ENCODE measurements around the gene SRSF7. TPM values are rescaled to one million over a fixed set of nuclear protein-coding genes. Genes with fewer than 3 reads are reported as not detected.
"Not testable (repeated sequence)": the region's sequence is repeated elsewhere in the genome, so short reads cannot be mapped to it uniquely, and the experiment has no call there.

The SRSF7 gene
- 145 and 170 TPM in 2 replicates for total RNA-seq

- DNase-seq, result peak; percentile 99
Observed at GRCh38 chr2:38750891-38751595, at the start of gene SRSF7. TSS of gene SRSF7 (minus strand) at chr2:38751361. CDS start at chr2:38751256, 105 bp downstream.

GRCh38 chr2:38797953-38798352, 46.8 kb upstream of the SRSF7 start:
- DNase-seq, result no peak

GRCh38 chr2:38797250-38797676, 46.1 kb upstream of the SRSF7 start:
- DNase-seq, result peak; percentile 25

- not testable (repeated sequence) for DNase-seq
Observed at GRCh38 chr2:38795016-38795415, 43.9 kb upstream of the SRSF7 start.

GRCh38 chr2:38794235-38794946, 43.2 kb upstream of the SRSF7 start:
- DNase-seq, result no peak

GRCh38 chr2:38793511-38793910, 42.4 kb upstream of the SRSF7 start:
- DNase-seq, result no peak

- no peak for DNase-seq
Observed at GRCh38 chr2:38792751-38793150, 41.6 kb upstream of the SRSF7 start.

GRCh38 chr2:38792321-38792720, 41.2 kb upstream of the SRSF7 start:
- not testable (repeated sequence) for DNase-seq

GRCh38 chr2:38791744-38792143, 40.6 kb upstream of the SRSF7 start:
- DNase-seq, result no peak

GRCh38 chr2:38789691-38790090, 38.5 kb upstream of the SRSF7 start:
- DNase-seq, result no peak

- no peak for DNase-seq
Observed at GRCh38 chr2:38788306-38788705, 37.1 kb upstream of the SRSF7 start.

- no peak for DNase-seq
Observed at GRCh38 chr2:38783586-38783985, 32.4 kb upstream of the SRSF7 start.

- DNase-seq, result no peak
Observed at GRCh38 chr2:38778687-38779082, 27.5 kb upstream of the SRSF7 start.

GRCh38 chr2:38776531-38776930, 25.4 kb upstream of the SRSF7 start:
- no peak for DNase-seq

- DNase-seq, result no peak
Observed at GRCh38 chr2:38775921-38776225, 24.7 kb upstream of the SRSF7 start.

- DNase-seq, result no peak
Observed at GRCh38 chr2:38775097-38775920, 24.1 kb upstream of the SRSF7 start.

- DNase-seq, result peak; percentile 15
Observed at GRCh38 chr2:38771632-38772031, 20.5 kb upstream of the SRSF7 start.

GRCh38 chr2:38765551-38765950, 14.4 kb upstream of the SRSF7 start:
- no peak for DNase-seq

- DNase-seq, result no peak
Observed at GRCh38 chr2:38765149-38765548, 14.0 kb upstream of the SRSF7 start.

GRCh38 chr2:38763728-38764127, 12.6 kb upstream of the SRSF7 start:
- DNase-seq, result no peak

- no peak for DNase-seq
Observed at GRCh38 chr2:38763228-38763627, 12.1 kb upstream of the SRSF7 start.

- DNase-seq, result not testable (repeated sequence)
Observed at GRCh38 chr2:38755891-38756290, 4.7 kb upstream of the SRSF7 start.

- DNase-seq, result no peak
Observed at GRCh38 chr2:38754506-38754905, 3.3 kb upstream of the SRSF7 start.

- DNase-seq, result no peak
Observed at GRCh38 chr2:38754049-38754448, 2.9 kb upstream of the SRSF7 start.
